ENCODE measurements around the gene TELO2. TPM values are rescaled to one million over a fixed set of nuclear protein-coding genes. Genes with fewer than 3 reads are reported as not detected.
A peak's percentile ranks its signal among the peaks of the same experiment; 100 is the strongest.
"Not testable (repeated sequence)": the region's sequence is repeated elsewhere in the genome, so short reads cannot be mapped to it uniquely, and the experiment has no call there.

Gene TELO2
- total RNA-seq, 2 donors from 2014 or later, result 36.4 to 39.7 TPM

GRCh38 chr16:1464196-1464893 lies 28.8 kb upstream of the TELO2 start:
- no peak for ATAC-seq
- no peaks in the 10 kb centered on the region for H3K9me3 ChIP-seq (ENCODE audit: control insufficient read depth, low read length, poor library complexity, severe bottlenecking)
- Mint-ChIP-seq H3K36me3 (ENCODE audit: low read depth) (no peaks in the 10 kb centered on the region), H3K27ac (no peak overlapping the region), H3K4me1 (peaks cover 9% of the 10 kb centered on the region), H3K4me3 (no peak overlapping the region), H3K27me3 (no peaks in the 10 kb centered on the region)
- DNase-seq, result no peak

GRCh38 chr16:1464894-1465566 lies 28.1 kb upstream of the TELO2 start:
- Mint-ChIP-seq H3K36me3 (ENCODE audit: low read depth) (no peaks in the 10 kb centered on the region), H3K27ac (no peak overlapping the region), H3K27me3 (no peaks in the 10 kb centered on the region), H3K4me3 (no peak overlapping the region), H3K4me1 (peaks cover 15% of the 10 kb centered on the region)
- DNase-seq (no peak), ATAC-seq (no peak)
- no peaks in the 10 kb centered on the region for H3K9me3 ChIP-seq (ENCODE audit: control insufficient read depth, low read length, poor library complexity, severe bottlenecking)

- Mint-ChIP-seq H3K4me1 (peaks cover 17% of the 10 kb centered on the region), H3K27me3 (no peaks in the 10 kb centered on the region), H3K27ac (no peak overlapping the region), H3K4me3 (peak overlapping the region; percentile 31), H3K36me3 (ENCODE audit: low read depth) (no peaks in the 10 kb centered on the region)
- H3K9me3 ChIP-seq (ENCODE audit: control insufficient read depth, low read length, poor library complexity, severe bottlenecking), result no peaks in the 10 kb centered on the region
- peak in 1 of 3 donors; percentile 4 for DNase-seq
- ATAC-seq, result no peak
Observed at GRCh38 chr16:1465567-1465915, 27.6 kb upstream of the TELO2 start.

GRCh38 chr16:1466054-1466453 lies 27.1 kb upstream of the TELO2 start:
- DNase-seq, result peak in 1 of 3 donors; percentile 6
- Mint-ChIP-seq H3K4me3 (no peak overlapping the region), H3K27me3 (no peaks in the 10 kb centered on the region), H3K27ac (no peak overlapping the region), H3K36me3 (ENCODE audit: low read depth) (no peaks in the 10 kb centered on the region), H3K4me1 (peaks cover 22% of the 10 kb centered on the region)
- H3K9me3 ChIP-seq (ENCODE audit: control insufficient read depth, low read length, poor library complexity, severe bottlenecking), result no peaks in the 10 kb centered on the region
- no peak for ATAC-seq

- Mint-ChIP-seq H3K4me3 (no peak overlapping the region), H3K4me1 (peaks cover 23% of the 10 kb centered on the region), H3K27ac (peak overlapping the region; percentile 70), H3K36me3 (ENCODE audit: low read depth) (no peaks in the 10 kb centered on the region), H3K27me3 (no peaks in the 10 kb centered on the region)
- ATAC-seq (no peak), DNase-seq (no peak)
- no peaks in the 10 kb centered on the region for H3K9me3 ChIP-seq (ENCODE audit: control insufficient read depth, low read length, poor library complexity, severe bottlenecking)
Observed at GRCh38 chr16:1466968-1467521, 26.1 kb upstream of the TELO2 start.

GRCh38 chr16:1468426-1468810 lies 24.7 kb upstream of the TELO2 start:
- H3K9me3 ChIP-seq (ENCODE audit: control insufficient read depth, low read length, poor library complexity, severe bottlenecking), result no peaks in the 10 kb centered on the region
- Mint-ChIP-seq H3K36me3 (ENCODE audit: low read depth) (no peaks in the 10 kb centered on the region), H3K4me3 (no peak overlapping the region), H3K27ac (no peak overlapping the region), H3K4me1 (peaks cover 25% of the 10 kb centered on the region), H3K27me3 (no peaks in the 10 kb centered on the region)
- ATAC-seq, result no peak
- DNase-seq, result no peak

- not testable (repeated sequence) for DNase-seq; H3K27me3 Mint-ChIP-seq; H3K4me3 Mint-ChIP-seq; ATAC-seq; H3K9me3 ChIP-seq (ENCODE audit: control insufficient read depth, low read length, poor library complexity, severe bottlenecking); H3K36me3 Mint-ChIP-seq (ENCODE audit: low read depth); H3K27ac Mint-ChIP-seq
- peaks cover 26% of the 10 kb centered on the region for H3K4me1 Mint-ChIP-seq
Observed at GRCh38 chr16:1469141-1469540, 24.0 kb upstream of the TELO2 start.

GRCh38 chr16:1469693-1470201 lies 23.4 kb upstream of the TELO2 start:
- H3K4me1 Mint-ChIP-seq, result peaks cover 25% of the 10 kb centered on the region
- ATAC-seq (no peak), DNase-seq (no peak)
- no peak overlapping the region for H3K4me3 Mint-ChIP-seq
- H3K36me3 Mint-ChIP-seq (ENCODE audit: low read depth), result no peaks in the 10 kb centered on the region
- H3K27me3 Mint-ChIP-seq, result no peaks in the 10 kb centered on the region
- H3K9me3 ChIP-seq (ENCODE audit: control insufficient read depth, low read length, poor library complexity, severe bottlenecking), result no peaks in the 10 kb centered on the region
- H3K27ac Mint-ChIP-seq, result peak overlapping the region; percentile 24

- H3K9me3 ChIP-seq (ENCODE audit: control insufficient read depth, low read length, poor library complexity, severe bottlenecking), result no peaks in the 10 kb centered on the region
- Mint-ChIP-seq H3K36me3 (ENCODE audit: low read depth) (no peaks in the 10 kb centered on the region), H3K4me1 (peaks cover 25% of the 10 kb centered on the region), H3K27me3 (no peaks in the 10 kb centered on the region), H3K27ac (peak overlapping the region; percentile 24), H3K4me3 (no peak overlapping the region)
- DNase-seq (no peak), ATAC-seq (no peak)
Observed at GRCh38 chr16:1470481-1471251, 22.5 kb upstream of the TELO2 start.

- Mint-ChIP-seq H3K27me3 (no peaks in the 10 kb centered on the region), H3K4me3 (no peak overlapping the region), H3K36me3 (ENCODE audit: low read depth) (no peaks in the 10 kb centered on the region), H3K27ac (peak overlapping the region; percentile 34), H3K4me1 (peaks cover 28% of the 10 kb centered on the region)
- no peak for ATAC-seq
- no peak for DNase-seq
- H3K9me3 ChIP-seq (ENCODE audit: control insufficient read depth, low read length, poor library complexity, severe bottlenecking), result no peaks in the 10 kb centered on the region
Observed at GRCh38 chr16:1471569-1472194, 21.5 kb upstream of the TELO2 start.

GRCh38 chr16:1472974-1473373 lies 20.2 kb upstream of the TELO2 start:
- Mint-ChIP-seq H3K27ac (peak overlapping the region; percentile 70), H3K36me3 (ENCODE audit: low read depth) (no peaks in the 10 kb centered on the region), H3K27me3 (no peaks in the 10 kb centered on the region), H3K4me1 (peaks cover 25% of the 10 kb centered on the region), H3K4me3 (peak overlapping the region; percentile 74)
- no peaks in the 10 kb centered on the region for H3K9me3 ChIP-seq (ENCODE audit: control insufficient read depth, low read length, poor library complexity, severe bottlenecking)
- no peak for ATAC-seq
- DNase-seq, result no peak

GRCh38 chr16:1474082-1474795 lies 18.9 kb upstream of the TELO2 start:
- ATAC-seq, result no peak
- Mint-ChIP-seq H3K4me1 (peaks cover 25% of the 10 kb centered on the region), H3K4me3 (peak overlapping the region; percentile 78)

More at GRCh38 chr16:1474082-1474795, 18.9 kb upstream of the TELO2 start:
- Mint-ChIP-seq H3K27ac (peak overlapping the region; percentile 70), H3K36me3 (ENCODE audit: low read depth) (no peaks in the 10 kb centered on the region), H3K27me3 (no peaks in the 10 kb centered on the region)
- H3K9me3 ChIP-seq (ENCODE audit: control insufficient read depth, low read length, poor library complexity, severe bottlenecking), result no peaks in the 10 kb centered on the region
- no peak for DNase-seq
